K562 (cell line): Measurements from ENCODE around the gene HNRNPH1. TPM values are rescaled to one million over a fixed set of nuclear protein-coding genes. Genes with fewer than 3 reads are reported as not detected.
A peak's percentile ranks its signal among the peaks of the same experiment; 100 is the strongest.

Experiments used
- ASH1L ChIP-seq: fragments of 450-650 bp; IDR thresholded peaks from 2 replicates; pipeline ENCODE4 v1.6.1; 2018; ENCODE audit warnings: borderline replicate concordance, mild to moderate bottlenecking, low read depth; ENCODE audit not compliant: partially characterized antibody
- CBX2 ChIP-seq: fragments of 200-600 bp; sonication (generic); IDR thresholded peaks from one replicate; pipeline ENCODE4 v1.6.1; 2012; ENCODE audit warnings: mild to moderate bottlenecking, low read length, inconsistent platforms; ENCODE audit not compliant: insufficient read depth, poor library complexity, severe bottlenecking
- CBX3 ChIP-seq, 2 experiments: IDR thresholded peaks; 1 replicate in 1 of 2; 2 replicates in 1 of 2; pipeline ENCODE4 v1.6.1; 2012; ENCODE audit warnings: inconsistent platforms in 2 of 2, low read length in 2 of 2, borderline replicate concordance in 1 of 2, control low read depth in 1 of 2
- CHD2 ChIP-seq: IDR thresholded peaks from 2 replicates; pipeline ENCODE4 v1.6.1; 2011; ENCODE audit warnings: low read depth, low read length
- COPS2 ChIP-seq: fragments of 450-650 bp; conservative IDR thresholded peaks from 2 replicates; pipeline ENCODE4 v1.6.1; 2016; ENCODE audit warnings: mild to moderate bottlenecking, moderate library complexity
- FOXK2 ChIP-seq, 2 experiments: fragments of 450-650 bp; IDR thresholded peaks in 1 of 2; conservative IDR thresholded peaks in 1 of 2; 2 replicates each; pipeline ENCODE4 v1.6.1; 2016; ENCODE audit warnings: low read depth in 2 of 2, mild to moderate bottlenecking in 1 of 2
- GABPB1 ChIP-seq: sonication (generic); formaldehyde crosslinking; IDR thresholded peaks from 2 replicates; pipeline ENCODE4 v1.8.0; 2022; ENCODE audit warnings: mild to moderate bottlenecking, missing genetic modification reagents
- GTF2F1 ChIP-seq: IDR thresholded peaks from 2 replicates; pipeline ENCODE4 v1.6.1; 2011; ENCODE audit warnings: low read depth, low read length, improper control_type of control experiment
- HNRNPK ChIP-seq: fragments of 200-400 bp; formaldehyde crosslinking; IDR thresholded peaks from one replicate; pipeline ENCODE4 v1.6.1; 2018; ENCODE audit warnings: mild to moderate bottlenecking, low read depth, low read length; ENCODE audit not compliant: poor library complexity, severe bottlenecking
- KDM1A ChIP-seq, 2 experiments: fragments of 450-650 bp; IDR thresholded peaks; 2 replicates each; pipeline ENCODE4 v1.6.1; 2016; ENCODE audit warnings: mild to moderate bottlenecking in 2 of 2
- KDM4B ChIP-seq, 2 experiments: fragments of 450-650 bp in 1 of 2; sonication (generic) in 1 of 2; IDR thresholded peaks; 2 replicates each; pipeline ENCODE4 v1.6.1; 2016 to 2017; ENCODE audit warnings: borderline replicate concordance in 2 of 2, antibody characterized with exemption in 1 of 2, low read depth in 1 of 2, mild to moderate bottlenecking in 1 of 2
- KDM5B ChIP-seq: fragments of 200-600 bp; sonication (generic); IDR thresholded peaks from 2 replicates; pipeline ENCODE4 v1.6.1; 2012; ENCODE audit warnings: low read depth, mild to moderate bottlenecking, moderate library complexity, low read length, control low read depth, inconsistent platforms; ENCODE audit not compliant: insufficient replicate concordance
- RBBP5 ChIP-seq: fragments of 200-600 bp; sonication (generic); IDR thresholded peaks from 2 replicates; pipeline ENCODE4 v1.6.1; 2012; ENCODE audit warnings: borderline replicate concordance, mild to moderate bottlenecking, low read length, control low read depth, inconsistent platforms; ENCODE audit not compliant: insufficient read depth, poor library complexity, severe bottlenecking
- STAG1 ChIP-seq: sonication (generic); formaldehyde crosslinking; IDR thresholded peaks from 2 replicates; pipeline ENCODE4 v1.5.0; 2020; ENCODE audit warnings: missing genetic modification reagents, borderline replicate concordance
- ZBTB1 ChIP-seq: sonication (generic); formaldehyde crosslinking; IDR thresholded peaks from 2 replicates; pipeline ENCODE4 v1.8.1; 2023; ENCODE audit warnings: missing genetic modification reagents, low read depth, mild to moderate bottlenecking, borderline replicate concordance
- ZNF3 ChIP-seq: fragments of 250-450 bp; sonication (Bioruptor Pico); IDR thresholded peaks from 2 replicates; pipeline ENCODE4 v1.5.0; 2021; ENCODE audit warnings: mild to moderate bottlenecking, moderate library complexity
- ZNF561 ChIP-seq: fragments of 450-650 bp; formaldehyde crosslinking; conservative IDR thresholded peaks from 2 replicates; pipeline ENCODE4 v1.4.0; 2020; ENCODE audit warnings: mild to moderate bottlenecking, moderate library complexity
- polyA plus RNA-seq, 8 experiments: library from polyadenylated mRNA; depleted of rRNA in 4 of 8; stranded (reverse) in 5 of 8; unstranded in 3 of 8; fragments of >200 nt; fragmentation: Nextera tagmentation in 2 of 8; fragmentation: Illumina TruSeq in 1 of 8; extraction: Ambion mirVana in 2 of 8; extraction: Trizol in 1 of 8; gene quantifications; 2 replicates each; pipeline versions ENCODE4 v1.2.1 to v1.2.3, GENCODE V29; 2011 to 2014; ENCODE audit warnings: inconsistent platforms in 1 of 8, missing spikeins in 1 of 8
- total RNA-seq, 7 experiments: library from RNA; depleted of rRNA in 6 of 7; stranded (reverse); fragments of >200 nt in 6 of 7; fragmentation: Illumina TruSeq in 2 of 7; extraction: Trizol in 2 of 7; gene quantifications; 2 replicates each; pipeline versions ENCODE4 v1.2.1 to v1.2.3, GENCODE V29; 2011 to 2021; ENCODE audit warnings: low replicate concordance in 1 of 7
- TF ChIP-seq, protein P1 (sequence below): fragments of 250-450 bp; sonication (Bioruptor Pico); IDR thresholded peaks from 2 replicates; pipeline ENCODE4 v1.4.0; 2020
- TF ChIP-seq, protein P2 (sequence below), 2 experiments: fragments of 450-650 bp in 1 of 2; IDR thresholded peaks; 2 replicates each; pipeline ENCODE4 v1.6.1; 2011 to 2017; ENCODE audit warnings: low read depth in 2 of 2, antibody characterized with exemption in 1 of 2, borderline replicate concordance in 1 of 2, low read length in 1 of 2, mild to moderate bottlenecking in 1 of 2, mixed read lengths in 1 of 2; ENCODE audit not compliant: control insufficient read depth in 1 of 2
- TF ChIP-seq, protein P3 (sequence below): fragments of 250-450 bp; sonication (Bioruptor Pico); IDR thresholded peaks from 2 replicates; pipeline ENCODE4 v1.4.0; 2020; ENCODE audit warnings: mild to moderate bottlenecking, moderate library complexity

The HNRNPH1 gene
- total and polyA plus RNA-seq, 9 of the 15 experiments (the other 6 are each of a cell fraction or from before 2014, with no cell fraction given), result 103 to 656 (median 561) TPM

DNA sequence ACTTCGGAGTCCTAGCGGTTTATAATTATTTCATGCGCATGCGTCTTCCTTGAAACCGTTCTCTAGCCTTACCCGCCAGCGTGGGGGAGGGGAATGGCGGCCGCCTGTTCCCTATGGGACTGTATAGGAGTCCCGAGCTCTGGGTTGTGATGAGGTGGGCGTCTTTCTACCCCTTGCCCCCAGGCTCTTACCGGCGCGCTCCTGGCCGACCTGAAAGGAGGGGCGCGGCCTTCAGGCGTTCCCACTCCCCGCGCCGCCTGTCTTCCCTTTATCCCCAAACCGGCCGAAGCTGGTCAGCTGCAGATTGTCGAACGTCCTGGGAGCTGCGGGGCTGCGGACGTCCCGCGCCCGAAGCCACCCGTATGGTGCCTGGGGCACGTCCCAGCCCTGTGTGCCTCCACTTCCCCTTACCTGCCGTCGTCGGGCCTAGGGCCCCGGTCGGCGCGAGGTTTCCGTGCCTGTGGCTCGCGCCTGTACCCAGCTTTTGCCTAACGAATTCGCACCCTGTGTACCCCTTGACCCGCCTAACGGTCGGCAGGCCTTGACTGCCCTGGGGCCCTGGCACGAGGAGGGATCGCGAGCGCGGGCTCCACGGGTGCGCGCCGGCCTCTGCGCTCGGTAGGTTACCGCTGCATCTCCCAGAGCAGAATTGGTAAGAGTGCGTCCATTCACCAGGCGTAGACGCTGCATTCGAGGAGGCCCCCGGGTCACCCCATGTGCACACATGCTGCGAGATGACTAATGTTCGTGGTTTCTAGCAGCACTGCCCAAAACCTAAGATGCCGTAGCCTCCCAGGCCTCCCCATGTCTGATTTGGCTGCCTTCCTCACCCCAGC is 653 bp upstream of the HNRNPH1 start (continued):
- TF ChIP-seq, protein P1, sequence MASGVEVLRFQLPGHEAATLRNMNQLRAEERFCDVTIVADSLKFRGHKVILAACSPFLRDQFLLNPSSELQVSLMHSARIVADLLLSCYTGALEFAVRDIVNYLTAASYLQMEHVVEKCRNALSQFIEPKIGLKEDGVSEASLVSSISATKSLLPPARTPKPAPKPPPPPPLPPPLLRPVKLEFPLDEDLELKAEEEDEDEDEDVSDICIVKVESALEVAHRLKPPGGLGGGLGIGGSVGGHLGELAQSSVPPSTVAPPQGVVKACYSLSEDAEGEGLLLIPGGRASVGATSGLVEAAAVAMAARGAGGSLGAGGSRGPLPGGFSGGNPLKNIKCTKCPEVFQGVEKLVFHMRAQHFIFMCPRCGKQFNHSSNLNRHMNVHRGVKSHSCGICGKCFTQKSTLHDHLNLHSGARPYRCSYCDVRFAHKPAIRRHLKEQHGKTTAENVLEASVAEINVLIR (CRISPR knock-in tag), result 0 out of 2 replicates have a peak, but pooled peaks have one; percentile 32
- TF ChIP-seq CBX3 (IDR thresholded peaks at IDR 0.05; ENCODE audit: borderline replicate concordance in 1 of 2, low read length in 2 of 2) (0 out of 3 replicates have a peak, but pooled peaks of 1 of the 2 experiments have one; percentile 31), HNRNPK (no peak), KDM5B (peak; percentile 35), FOXK2 (conservative IDR thresholded peaks at IDR 0.05 in 1 of 2, IDR thresholded peaks at IDR 0.05 in 1 of 2; ENCODE audit: low read depth in 2 of 2) (no peak; a peak in 1 of 4 replicates), ZBTB1 (CRISPR knock-in tag) (peak; percentile 79), CBX2 (no peak), STAG1 (CRISPR knock-in tag) (no peak; the same call in 1 of the 2 replicates), CHD2 (peak; percentile 66), GABPB1 (CRISPR knock-in tag) (peak; percentile 77), GTF2F1 (no peak), ZNF561 (CRISPR knock-in tag) (no peak), RBBP5 (peak; percentile 50), ASH1L (no peak), KDM1A (IDR thresholded peaks at IDR 0.05) (no peak), COPS2 (no peak), ZNF3 (CRISPR knock-in tag) (no peak), KDM4B (IDR thresholded peaks at IDR 0.05; ENCODE audit: borderline replicate concordance in 2 of 2, low read depth in 1 of 2) (peak in 1 of 2 experiments; percentile 37; a peak in 1 of 4 replicates)
- TF ChIP-seq, protein P2, sequence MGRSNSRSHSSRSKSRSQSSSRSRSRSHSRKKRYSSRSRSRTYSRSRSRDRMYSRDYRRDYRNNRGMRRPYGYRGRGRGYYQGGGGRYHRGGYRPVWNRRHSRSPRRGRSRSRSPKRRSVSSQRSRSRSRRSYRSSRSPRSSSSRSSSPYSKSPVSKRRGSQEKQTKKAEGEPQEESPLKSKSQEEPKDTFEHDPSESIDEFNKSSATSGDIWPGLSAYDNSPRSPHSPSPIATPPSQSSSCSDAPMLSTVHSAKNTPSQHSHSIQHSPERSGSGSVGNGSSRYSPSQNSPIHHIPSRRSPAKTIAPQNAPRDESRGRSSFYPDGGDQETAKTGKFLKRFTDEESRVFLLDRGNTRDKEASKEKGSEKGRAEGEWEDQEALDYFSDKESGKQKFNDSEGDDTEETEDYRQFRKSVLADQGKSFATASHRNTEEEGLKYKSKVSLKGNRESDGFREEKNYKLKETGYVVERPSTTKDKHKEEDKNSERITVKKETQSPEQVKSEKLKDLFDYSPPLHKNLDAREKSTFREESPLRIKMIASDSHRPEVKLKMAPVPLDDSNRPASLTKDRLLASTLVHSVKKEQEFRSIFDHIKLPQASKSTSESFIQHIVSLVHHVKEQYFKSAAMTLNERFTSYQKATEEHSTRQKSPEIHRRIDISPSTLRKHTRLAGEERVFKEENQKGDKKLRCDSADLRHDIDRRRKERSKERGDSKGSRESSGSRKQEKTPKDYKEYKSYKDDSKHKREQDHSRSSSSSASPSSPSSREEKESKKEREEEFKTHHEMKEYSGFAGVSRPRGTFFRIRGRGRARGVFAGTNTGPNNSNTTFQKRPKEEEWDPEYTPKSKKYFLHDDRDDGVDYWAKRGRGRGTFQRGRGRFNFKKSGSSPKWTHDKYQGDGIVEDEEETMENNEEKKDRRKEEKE (IDR thresholded peaks at IDR 0.05; ENCODE audit: borderline replicate concordance in 1 of 2, control insufficient read depth in 1 of 2, low read depth in 2 of 2, low read length in 1 of 2), result no peak
- TF ChIP-seq, protein P3, sequence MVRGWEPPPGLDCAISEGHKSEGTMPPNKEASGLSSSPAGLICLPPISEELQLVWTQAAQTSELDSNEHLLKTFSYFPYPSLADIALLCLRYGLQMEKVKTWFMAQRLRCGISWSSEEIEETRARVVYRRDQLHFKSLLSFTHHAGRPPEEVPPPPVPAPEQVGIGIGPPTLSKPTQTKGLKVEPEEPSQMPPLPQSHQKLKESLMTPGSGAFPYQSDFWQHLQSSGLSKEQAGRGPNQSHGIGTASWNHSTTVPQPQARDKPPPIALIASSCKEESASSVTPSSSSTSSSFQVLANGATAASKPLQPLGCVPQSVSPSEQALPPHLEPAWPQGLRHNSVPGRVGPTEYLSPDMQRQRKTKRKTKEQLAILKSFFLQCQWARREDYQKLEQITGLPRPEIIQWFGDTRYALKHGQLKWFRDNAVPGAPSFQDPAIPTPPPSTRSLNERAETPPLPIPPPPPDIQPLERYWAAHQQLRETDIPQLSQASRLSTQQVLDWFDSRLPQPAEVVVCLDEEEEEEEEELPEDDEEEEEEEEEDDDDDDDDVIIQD (CRISPR knock-in tag), result no peak
